ENCODE data around the gene KIAA1755. TPM values are rescaled to one million over a fixed set of nuclear protein-coding genes. Genes with fewer than 3 reads are reported as not detected.
A peak's percentile ranks its signal among the peaks of the same experiment; 100 is the strongest.

KIAA1755 gene
- total RNA-seq, 1 experiment from 2014 or later = 0.20 TPM

DNA sequence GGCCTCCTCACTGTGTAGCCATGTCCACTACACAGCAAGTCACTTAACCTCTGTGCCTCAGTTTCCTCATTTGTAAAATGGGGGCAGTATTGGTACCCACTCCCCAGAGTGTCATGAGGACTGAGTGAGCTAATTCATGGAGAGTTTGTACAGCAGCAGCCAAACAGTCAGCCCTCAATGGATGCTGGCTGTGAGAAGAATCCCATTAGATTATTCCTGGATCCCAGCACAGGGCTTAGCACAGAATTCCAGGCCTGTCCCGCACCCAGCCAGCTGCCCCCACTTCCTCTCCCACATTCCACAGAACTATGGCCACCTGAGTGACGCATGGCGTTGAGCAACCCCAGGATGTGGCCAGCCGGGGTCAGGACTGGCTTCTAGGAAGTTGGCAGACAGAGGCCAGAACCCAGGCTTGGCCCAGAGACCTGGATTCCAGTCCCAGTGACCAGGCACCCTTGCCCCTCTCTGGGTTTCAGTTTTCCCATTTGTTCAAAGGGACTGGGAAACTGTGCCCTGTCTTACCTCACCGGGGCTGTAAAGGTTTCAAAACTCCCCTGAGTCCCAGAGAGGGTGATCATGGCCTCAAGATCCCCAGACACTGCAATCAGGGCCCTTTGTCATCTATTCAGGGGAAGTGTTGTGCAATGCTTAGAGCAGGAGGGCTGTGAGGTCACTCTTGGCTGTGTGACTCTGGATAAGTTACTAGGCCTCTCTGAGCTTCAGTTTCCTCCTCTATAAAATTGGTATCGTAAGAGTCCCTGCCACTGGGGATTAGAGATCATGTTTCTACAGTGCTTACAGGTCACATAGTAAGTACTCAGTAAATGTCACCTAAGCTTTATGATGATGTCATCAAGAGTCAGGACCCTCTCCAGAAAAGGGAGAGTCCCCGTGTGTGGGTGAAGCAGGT lies 92.4 kb downstream of the KIAA1755 start:
- DNase-seq (ENCODE audit: low read depth) = peak; percentile 67
- in situ Hi-C loops (cut with HindIII; ENCODE audit: low pct_unique_long_range_greater_than_20kb, low sequenced_read_pairs) = no loop called here

DNA sequence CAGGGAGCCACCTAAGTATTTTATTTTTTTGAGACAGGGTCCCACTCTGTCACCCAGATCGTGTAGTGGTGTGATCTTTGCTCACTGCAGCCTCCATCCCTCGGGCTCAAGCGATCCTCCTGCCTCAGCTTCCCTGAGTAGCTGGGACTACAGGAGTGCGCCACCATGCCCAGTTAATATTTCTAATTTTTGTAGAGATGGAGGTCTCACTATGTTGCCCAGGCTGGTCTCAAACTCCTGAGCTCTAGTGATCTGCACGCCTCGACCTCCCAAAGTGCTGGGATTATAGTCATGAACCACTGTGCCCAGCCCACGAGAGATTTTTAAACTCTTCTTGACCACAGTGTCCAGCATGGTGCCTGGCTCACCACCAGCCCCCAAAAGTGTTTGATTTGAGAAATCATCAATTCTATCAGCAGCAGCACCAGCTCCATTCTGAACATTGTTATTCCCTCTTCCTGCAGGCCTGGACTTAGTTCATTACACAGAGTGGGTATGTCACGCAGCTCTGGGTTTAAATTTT lies 93.1 kb downstream of the KIAA1755 start:
- DNase-seq (ENCODE audit: low read depth) = no peak
- in situ Hi-C loops (cut with HindIII; ENCODE audit: low pct_unique_long_range_greater_than_20kb, low sequenced_read_pairs) = no loop called here

DNA sequence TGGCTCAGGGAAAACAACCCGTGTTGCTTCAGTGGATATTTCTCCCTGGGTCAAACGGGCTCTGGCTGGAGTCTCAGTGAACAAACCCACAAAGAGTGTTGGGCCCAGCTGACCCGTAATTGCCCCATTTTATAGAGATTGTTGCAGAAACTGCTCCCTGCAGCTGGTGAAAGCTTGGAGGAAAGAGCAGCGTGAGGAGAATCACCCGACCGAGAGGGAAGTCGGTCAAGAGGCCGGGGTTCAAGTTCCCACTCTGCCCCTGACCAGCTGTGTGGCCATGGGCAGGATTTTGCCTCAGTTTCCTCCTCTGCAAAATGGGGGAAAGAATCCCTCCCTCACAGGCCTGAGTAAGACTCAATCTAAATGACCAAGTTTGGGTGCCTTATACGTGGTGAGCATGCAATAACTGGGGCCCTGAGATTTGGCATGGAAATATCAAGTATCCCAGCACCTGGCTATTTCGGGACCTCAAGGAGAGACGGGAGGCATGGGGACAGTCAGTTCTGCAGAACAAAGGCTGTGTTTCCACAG lies 93.8 kb downstream of the KIAA1755 start:
- no peak for DNase-seq (ENCODE audit: low read depth)
- in situ Hi-C loops (cut with HindIII; ENCODE audit: low pct_unique_long_range_greater_than_20kb, low sequenced_read_pairs) = no loop called here

DNA sequence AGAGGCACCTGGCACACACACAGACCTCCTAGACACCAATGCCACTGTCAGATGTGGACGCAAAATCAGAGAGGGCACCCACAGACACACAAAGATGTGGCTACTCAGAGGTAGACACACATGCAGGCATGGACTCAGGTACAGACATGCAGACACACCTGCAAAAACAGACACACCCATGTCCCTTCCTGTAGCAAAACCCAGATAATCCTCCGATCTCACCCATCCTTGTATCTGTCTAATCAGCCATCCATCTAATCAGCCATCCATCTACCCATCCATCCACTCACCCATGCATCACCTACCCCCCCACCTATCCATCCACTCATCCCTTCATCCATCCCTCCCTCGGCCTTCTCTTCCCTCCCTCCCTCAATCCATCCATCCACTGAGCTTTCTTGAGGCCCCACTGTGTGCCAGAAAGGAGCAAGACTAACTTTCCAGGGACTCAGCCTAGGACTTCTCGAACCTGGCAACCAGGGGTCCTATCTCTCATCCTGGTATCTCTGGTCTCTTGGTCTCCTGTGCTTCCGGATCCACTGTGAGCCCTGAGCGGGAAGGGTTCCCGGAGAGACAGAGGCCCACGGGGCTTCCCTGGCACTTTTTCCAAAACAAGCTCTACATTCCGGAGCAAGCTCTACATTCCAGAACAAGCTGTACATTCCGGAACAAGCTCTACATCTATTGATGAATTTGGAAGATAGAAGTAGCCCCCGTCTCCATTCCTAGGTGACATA lies 94.4 kb downstream of the KIAA1755 start:
- no peak for DNase-seq (ENCODE audit: low read depth)
- in situ Hi-C loops (cut with HindIII; ENCODE audit: low pct_unique_long_range_greater_than_20kb, low sequenced_read_pairs) = no loop called here

- peak; percentile 87 for DNase-seq (ENCODE audit: low read depth)
- in situ Hi-C loops (cut with HindIII; ENCODE audit: low pct_unique_long_range_greater_than_20kb, low sequenced_read_pairs) = no loop called here
Measured at GRCh38 chr20:38165089-38165965, 95.2 kb downstream of the KIAA1755 start, which contains the start of gene TGM2. TGM2 (minus strand) TSS chr20:38165270; CDS start chr20:38165198, 72 bp downstream.

GRCh38 chr20:38164624-38165088 lies 95.9 kb downstream of the KIAA1755 start:
- in situ Hi-C loops (cut with HindIII; ENCODE audit: low pct_unique_long_range_greater_than_20kb, low sequenced_read_pairs) = no loop called here

DNA sequence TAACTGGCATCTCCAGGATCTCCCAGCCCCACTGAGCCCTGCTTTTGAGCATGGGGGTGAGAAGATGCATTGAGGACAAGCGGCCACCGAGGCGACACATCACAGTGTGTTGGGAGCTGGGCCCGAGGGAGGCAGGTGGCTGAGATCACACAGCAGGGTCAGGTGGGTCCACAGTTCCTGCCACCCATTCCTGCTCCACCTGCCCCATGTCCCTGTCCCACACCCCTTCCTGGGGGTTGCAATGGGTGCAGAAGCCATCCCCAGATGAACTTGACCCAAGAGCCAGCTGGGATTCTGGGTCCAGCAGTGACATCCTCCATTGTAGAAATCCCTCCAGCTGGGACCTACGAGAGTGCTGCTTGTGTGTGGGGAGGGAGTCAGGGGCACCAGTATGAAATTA lies 96.5 kb downstream of the KIAA1755 start:
- DNase-seq (ENCODE audit: low read depth) = no peak
- in situ Hi-C loops (cut with HindIII; ENCODE audit: low pct_unique_long_range_greater_than_20kb, low sequenced_read_pairs) = no loop called here

More at GRCh38 chr20:38164624-38165088, 95.9 kb downstream of the KIAA1755 start:
- DNase-seq (ENCODE audit: low read depth) = peak; percentile 26

- in situ Hi-C loops (cut with HindIII; ENCODE audit: low pct_unique_long_range_greater_than_20kb, low sequenced_read_pairs) = no loop called here
Measured at GRCh38 chr20:38162878-38163875, 97.4 kb downstream of the KIAA1755 start.

DNA sequence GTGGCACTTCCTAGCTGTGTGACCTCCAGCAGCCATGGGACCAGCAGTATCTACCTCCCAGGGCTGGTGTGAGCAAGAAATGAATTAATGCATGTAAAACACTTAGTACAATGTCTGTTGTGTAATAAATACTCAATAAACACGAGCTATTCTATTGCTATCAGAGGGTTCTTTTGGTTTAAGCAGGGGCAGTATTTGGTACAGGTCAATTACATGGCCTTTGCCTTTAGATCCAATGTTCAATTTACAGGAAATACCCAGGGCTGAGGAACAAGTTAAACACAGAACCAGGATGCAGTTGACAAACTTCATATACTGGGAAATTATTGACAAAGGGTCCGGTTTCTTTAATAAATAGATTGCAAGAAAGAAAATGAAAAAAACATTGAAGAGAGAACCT lies 98.4 kb downstream of the KIAA1755 start:
- in situ Hi-C loops (cut with HindIII; ENCODE audit: low pct_unique_long_range_greater_than_20kb, low sequenced_read_pairs) = no loop called here
- DNase-seq (ENCODE audit: low read depth) = no peak

More at GRCh38 chr20:38162878-38163875, 97.4 kb downstream of the KIAA1755 start:
- no peak for DNase-seq (ENCODE audit: low read depth)

DNA sequence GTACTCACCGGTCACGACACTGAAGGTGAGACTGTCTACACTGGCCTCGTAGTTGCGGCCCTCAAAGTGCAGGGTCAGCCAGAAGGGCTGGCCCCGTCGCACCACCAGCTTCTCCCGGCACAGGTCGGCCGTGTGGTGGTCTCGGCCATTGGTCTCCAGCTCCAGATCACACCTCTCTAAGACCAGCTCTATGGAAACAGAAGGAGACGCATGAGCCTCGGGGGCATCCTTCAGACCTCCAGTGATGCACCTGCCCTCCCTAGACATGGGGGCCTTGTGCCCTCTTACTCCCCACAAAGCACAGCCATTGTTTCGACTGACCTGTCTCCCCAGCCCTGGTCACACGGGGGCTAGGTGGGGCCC lies 99.1 kb downstream of the KIAA1755 start:
- in situ Hi-C loops (cut with HindIII; ENCODE audit: low pct_unique_long_range_greater_than_20kb, low sequenced_read_pairs) = no loop called here
- DNase-seq (ENCODE audit: low read depth) = no peak

Other genes with a start within 250 kb of the KIAA1755 start
- 28.5 and 29.5 TPM in 2 replicates for gene TTI1, start 227.3 kb downstream of the KIAA1755 start, total RNA-seq (2014; rRNA removed; shearing (Covaris generic); ENCODE audit: low replicate concordance)
- gene RPRD1B, start 227.0 kb downstream of the KIAA1755 start, total RNA-seq (2014; rRNA removed; shearing (Covaris generic); ENCODE audit: low replicate concordance) = 20.0 and 22.9 TPM in 2 replicates
- gene TGM2, start 95.5 kb downstream of the KIAA1755 start, total RNA-seq (2014; rRNA removed; shearing (Covaris generic); ENCODE audit: low replicate concordance) = 144 and 178 TPM in 2 replicates
- not detected in 2 replicates for gene BPI, start 43.4 kb upstream of the KIAA1755 start, total RNA-seq (2014; rRNA removed; shearing (Covaris generic); ENCODE audit: low replicate concordance)
- gene LBP, start 85.7 kb upstream of the KIAA1755 start, total RNA-seq (2014; rRNA removed; shearing (Covaris generic); ENCODE audit: low replicate concordance) = not detected in 2 replicates
- 44.4 and 211 TPM in 2 replicates for gene SNHG17, start 174.6 kb upstream of the KIAA1755 start, total RNA-seq (2014; rRNA removed; shearing (Covaris generic); ENCODE audit: low replicate concordance)
- 4.5 and 4.8 TPM in 2 replicates for gene RALGAPB, start 212.1 kb upstream of the KIAA1755 start, total RNA-seq (2014; rRNA removed; shearing (Covaris generic); ENCODE audit: low replicate concordance)